GM19455 (cell line): ENCODE results near the gene MSANTD2.
A peak's percentile ranks its signal among the peaks of the same experiment; 100 is the strongest.

Source experiments
- ATAC-seq: cut with Tn5 transposase; IDR thresholded peaks from one replicate; pipeline ENCODE4 v1.9.1; 2021; ENCODE audit not compliant: unreplicated experiment

MSANTD2 gene

DNA sequence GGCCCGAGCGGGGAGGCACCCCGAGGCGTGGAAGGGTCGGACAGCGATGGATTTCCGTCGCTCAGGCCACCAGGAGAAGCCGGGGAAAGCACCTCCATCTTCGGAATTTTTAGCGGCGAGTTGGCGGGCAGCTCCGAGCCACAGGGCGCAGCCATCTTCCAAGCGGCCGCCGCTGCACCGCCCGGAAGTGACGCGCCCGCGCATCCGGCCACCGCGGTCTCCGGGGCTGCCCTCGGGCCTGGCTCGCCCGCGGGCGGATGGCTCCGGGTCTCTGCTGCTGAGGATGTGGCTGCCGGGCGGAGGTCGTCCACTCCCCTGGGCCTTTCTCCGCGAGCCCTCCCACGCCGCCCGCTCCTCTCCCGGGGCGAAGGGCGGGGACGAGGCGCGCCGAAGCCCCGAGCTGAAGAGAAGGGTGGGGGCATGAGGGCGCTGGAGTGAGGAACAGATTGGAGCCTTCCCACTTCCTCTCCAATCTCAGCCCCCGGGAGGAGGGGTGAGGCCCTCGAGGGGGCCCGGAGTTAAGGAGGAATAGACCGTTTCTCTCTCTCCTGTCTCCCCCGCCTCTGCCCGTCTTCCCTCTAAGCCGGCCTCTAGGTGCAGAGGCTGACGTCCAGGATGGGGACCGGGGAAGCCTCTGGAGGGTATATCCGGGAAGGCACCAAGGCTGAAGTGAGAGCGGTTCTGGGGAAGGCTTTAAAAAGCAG lies at the start of gene MSANTD2:
Gene MSANTD2, minus strand, starts transcription at position 181 of the 704 bp plus-strand sequence. Its CDS starts 26 bp downstream, at position 155.
- peak; percentile 91 for ATAC-seq

DNA sequence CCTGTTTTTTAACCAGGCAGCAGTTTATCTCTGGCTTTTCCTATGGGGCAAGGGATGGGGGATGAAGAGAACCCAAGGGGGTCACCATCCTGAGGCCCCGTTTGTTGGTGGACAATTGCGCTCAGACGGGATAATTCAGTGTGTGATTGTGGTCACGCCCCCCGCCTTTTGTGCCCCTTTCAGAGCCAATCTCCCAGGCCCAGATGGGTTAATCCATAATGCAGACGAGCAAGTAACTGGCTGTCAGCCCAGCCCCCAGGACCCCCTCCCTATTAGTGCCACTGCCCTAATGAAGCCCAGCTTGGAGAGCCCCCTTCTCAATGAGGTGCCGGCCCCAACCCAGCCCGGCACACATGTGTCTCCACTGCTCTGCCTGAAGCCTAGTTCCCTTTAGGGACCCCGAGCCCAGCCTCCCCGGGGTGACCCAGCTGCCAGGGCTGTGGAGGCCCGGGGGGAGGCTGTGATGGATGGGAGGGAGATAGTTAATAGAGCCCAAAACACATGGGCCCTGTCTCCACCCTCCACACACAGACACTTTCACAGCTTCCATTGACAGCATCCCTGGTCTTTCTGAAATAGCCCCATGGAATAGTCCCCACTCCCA lies 46.0 kb upstream of the MSANTD2 start:
- no peak for ATAC-seq

DNA sequence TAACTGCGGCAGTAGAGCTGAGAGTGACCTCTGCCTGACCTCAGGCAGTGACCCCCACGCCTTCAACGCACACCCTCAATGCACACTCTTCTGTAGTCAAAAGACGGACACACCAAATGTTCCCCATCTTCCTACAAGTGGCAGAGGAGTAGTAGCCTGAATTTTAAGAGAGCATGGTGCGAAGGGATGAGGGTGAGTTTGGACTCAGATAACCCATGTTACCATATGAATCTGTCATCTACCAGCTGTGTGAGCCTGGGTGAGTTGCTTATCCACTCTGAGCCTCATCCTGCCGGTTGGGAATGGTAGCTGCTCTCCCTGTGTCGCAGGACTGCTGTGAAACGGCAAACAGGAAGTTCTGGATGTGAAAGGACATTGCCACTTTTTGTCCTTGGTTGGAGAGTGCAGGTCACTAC lies 44.5 kb upstream of the MSANTD2 start:
- no peak for ATAC-seq

DNA sequence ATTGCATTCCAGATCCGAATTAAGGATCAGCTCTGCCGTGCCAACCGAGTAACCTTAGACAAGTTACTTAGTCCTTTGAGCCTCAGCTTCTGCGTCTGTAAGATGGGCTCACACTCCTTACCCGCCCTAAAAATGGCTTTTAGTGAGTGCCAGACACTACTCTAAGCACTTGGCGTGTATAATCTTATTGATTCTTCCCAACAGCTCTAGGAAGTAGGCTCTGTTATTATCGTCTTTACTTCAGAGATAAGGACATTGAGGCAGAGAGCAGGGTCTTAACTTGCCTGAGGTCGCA lies 43.4 kb upstream of the MSANTD2 start:
- no peak for ATAC-seq

DNA sequence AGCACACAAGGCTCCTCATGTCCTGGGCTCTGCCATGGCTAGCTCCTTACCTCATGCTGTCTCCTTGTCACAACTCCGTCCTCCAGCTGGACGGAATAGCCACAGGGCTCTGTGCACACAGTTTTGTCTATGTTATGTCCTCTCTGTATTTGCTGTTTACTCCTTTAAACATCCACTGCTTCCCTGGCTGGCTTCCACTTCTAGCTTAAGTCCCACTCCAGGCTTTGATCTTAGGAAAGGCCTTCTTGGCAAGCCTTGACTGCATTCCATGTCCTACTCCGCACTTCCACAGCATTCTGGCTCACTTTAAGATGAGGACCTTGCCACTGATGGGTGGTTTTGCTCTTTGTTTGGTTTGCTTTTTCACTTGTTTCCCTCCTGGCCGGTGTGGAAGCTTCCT lies 42.1 kb upstream of the MSANTD2 start:
- ATAC-seq = no peak

DNA sequence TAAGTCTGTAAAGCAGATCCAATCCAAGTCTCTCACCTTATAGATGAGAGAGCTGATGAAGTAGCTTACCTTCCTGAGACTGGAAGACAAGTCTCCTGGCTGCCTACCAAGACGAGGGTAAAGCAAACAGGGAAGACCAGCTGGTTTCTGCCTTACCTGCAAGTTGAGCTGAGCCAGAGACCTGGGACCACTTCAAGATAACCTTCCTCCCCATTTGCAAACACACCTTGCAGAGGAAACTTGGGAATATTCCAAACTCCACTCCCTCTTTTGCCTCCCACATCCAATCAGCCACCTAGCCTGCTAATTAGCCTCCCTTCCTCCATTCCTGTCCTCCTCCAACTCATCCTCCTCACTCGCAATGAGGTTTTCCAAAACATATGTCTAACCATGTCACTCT lies 41.6 kb upstream of the MSANTD2 start:
- ATAC-seq = no peak

DNA sequence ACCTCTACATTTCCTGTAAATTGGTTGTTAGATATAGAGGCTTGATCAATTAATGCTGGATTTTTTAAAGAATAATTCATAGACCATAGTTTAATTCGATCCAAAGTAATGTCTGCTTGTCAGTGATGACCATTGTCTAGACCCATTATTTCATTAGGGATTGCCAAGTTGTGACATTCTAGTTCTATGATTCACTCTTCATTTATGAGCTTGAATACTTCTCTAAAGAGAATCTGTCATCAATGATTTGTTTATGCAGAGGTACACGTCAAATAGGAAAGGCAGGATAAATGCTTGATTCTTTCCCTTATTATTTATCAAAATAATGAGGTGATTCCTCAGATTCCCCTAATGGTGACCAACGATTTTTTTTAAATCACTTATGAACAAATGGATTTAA lies 41.0 kb upstream of the MSANTD2 start:
- ATAC-seq = no peak

DNA sequence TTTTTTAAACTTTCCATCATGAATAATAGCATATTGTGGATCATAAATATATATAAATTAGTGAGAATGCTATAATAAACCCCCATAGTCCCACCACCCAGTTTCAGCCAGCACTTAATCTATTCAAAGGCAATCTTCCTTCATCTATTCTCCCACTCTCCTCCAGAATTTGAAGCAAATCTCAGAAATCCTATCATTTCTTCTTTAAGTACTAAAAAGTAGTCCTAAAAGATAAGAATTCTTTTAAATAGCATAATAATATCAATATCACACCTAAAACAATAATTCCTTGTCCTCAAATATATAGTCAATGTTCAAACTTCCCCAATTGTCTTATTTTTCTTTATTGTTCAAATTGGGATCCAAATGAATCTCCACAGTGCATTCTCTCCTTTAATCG lies 40.5 kb upstream of the MSANTD2 start:
- ATAC-seq = no peak

DNA sequence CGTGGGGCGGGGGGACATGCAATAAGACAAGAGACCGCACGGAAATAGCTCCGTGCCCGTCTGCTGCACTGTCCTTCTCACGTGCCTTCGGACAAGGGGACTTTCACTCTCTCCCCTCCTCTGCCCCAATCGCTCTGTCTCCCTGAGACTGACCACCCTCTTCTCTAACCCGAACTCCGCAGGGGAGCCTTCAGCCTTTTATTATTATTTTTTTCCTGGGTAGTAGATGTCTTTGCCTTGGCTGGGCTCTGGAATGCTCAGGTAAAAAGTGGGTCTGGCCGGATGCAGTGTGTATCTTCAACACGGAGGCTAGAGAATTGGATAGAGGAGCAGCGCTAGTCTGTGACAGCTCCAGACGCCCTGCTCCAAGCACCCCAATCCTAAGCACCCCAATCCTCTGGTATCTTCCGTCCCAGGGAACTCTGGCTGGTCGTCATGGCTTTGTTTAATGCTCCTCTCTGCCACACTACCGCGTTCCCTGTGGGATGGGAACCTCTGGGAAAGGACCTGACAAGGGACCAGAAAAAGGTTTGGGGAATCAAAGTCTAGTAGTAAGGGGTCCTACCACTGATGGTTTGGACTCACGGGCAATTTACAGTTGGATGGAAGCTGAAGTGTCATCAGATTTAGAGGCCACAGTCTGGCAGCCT lies 39.9 kb upstream of the MSANTD2 start:
- ATAC-seq = no peak

DNA sequence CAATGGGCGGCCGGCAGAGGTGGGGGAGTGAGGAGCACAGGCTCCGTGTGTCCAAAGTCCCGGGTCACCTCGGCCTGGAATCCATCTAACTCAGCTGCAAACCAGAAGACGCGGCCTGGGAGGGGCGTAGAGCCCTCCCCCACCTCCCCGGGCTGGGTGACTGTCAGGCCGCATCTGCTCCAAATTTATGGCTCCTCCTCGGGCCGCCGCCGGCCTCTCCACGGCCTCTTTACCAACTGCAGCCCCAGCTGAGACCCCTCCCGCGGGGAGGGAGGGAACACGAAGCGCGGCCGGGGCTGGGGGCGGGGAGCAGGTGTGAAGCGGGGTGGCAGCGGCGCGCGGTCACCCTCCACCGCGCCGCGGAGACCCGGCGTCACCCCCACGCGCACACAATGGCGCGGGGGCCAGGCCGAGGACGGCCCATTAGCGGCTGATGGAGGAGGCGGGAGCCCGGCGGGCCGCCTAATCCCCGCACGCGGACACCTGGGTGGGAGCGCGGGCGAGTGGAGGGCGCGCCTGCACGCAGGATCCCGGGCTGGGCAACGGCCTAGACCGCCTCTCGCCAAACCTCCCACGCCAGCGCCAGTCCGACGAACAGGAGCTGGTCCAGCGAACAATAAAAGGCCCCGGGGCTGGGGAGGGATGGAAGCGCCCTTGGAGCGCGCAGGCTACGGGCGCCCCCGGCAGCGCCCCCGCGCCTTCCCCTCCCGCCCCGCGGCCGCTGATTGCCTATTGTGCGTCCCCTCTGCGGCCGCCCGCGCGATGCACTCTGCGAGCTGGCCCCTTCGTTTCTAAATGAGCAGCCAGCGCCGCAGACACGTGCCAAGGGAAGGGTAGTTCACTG lies 39.1 kb upstream of the MSANTD2 start:
- ATAC-seq = no peak

DNA sequence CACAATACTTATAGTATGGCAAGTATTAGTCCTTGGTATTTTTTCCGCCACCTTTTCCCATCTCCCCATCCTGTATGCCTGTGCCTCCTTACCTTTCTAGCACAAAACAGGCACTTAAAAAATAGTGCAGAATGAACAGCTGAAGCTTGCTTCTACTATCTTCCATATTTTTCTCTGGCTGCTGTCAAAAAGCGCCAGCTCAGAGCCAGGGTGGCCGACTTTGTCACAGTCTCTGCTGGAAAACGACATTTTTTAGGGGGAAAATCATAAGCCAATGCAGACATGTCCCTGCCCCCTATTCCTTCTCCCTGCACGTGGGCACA lies 38.6 kb upstream of the MSANTD2 start:
- no peak for ATAC-seq

DNA sequence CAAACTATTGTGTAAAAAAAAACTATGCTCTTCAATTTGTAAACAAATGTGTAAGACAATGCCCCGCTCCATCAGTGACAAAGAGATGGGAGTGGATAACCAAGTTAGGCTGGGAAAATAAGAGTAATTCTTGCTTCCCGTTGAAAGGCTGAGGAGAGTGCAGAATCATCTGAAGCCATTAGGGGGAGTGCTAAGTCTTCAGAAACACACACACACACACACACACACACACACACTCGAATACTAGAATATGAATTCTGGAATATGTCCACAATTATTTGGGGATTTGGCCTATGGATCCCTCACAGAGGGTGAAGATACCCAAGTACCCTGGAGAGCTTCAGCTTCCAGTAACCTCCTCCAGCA lies 37.3 kb upstream of the MSANTD2 start:
- no peak for ATAC-seq

DNA sequence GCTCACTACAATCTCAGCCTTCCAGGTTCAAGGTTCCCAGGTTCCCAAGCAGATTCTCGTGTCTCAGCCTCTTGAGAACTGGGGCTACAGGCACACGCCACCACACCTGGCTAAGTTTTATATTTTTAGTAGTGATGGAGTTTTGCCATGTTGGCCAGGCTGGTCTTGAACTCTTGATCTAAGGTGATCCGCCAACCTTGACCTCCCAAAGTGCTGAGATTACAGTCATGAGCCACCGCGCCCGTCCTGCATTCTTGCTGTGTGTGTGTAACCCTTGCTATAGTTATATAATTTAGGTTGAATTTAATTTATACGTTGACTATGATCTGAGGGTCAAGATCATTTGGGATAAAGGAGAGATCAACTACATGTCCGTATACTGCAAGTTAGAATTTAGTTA lies 35.7 kb upstream of the MSANTD2 start:
- no peak for ATAC-seq

DNA sequence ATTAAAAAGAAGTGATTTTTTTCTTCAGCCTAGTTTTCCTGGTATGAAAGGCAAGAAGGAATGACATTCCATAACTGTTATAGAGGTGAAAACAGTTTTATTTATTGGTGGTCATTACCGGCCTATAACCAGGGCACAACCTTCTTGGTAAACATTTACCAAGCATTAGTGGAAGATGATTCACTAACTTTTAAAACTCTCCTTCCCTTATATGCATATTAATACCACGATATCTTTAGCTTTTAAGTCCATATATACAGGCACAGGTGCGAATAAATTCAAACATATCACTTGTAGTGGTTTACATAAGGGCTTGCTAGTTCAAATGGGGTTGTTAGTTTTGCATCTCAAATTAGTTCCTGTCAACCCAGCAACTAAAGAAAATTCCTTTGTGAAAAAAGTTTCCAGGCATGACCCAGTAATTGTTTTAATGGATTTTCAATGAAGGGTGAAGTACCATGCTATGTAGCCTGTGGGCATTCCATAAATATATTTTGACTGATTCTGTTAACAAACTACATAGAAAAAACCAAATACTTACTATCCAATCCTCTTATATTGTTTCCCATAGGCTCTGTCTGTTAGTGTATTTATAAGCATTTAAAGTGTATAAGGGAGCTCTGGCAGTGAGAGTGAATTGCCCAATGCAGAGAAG lies 34.4 kb upstream of the MSANTD2 start:
- no peak for ATAC-seq

DNA sequence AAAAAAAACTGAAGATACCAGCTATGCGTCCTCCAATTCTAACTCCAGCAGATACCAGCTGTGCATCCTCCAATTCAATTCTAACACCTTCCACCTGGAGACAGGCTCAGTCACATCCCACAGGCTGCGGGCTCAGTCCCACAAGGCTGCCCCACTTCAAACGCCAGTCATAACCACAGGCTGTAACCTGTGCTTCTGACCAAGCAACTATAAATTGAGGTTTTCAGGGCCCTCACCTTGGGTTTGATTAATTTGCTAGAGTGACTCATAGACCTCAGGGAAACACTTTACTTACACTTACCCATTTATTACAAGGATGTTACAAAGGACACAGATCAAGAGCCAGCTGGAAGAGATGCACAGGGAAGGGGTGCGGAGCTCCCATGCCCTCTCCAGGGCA lies 32.4 kb upstream of the MSANTD2 start:
- no peak for ATAC-seq

DNA sequence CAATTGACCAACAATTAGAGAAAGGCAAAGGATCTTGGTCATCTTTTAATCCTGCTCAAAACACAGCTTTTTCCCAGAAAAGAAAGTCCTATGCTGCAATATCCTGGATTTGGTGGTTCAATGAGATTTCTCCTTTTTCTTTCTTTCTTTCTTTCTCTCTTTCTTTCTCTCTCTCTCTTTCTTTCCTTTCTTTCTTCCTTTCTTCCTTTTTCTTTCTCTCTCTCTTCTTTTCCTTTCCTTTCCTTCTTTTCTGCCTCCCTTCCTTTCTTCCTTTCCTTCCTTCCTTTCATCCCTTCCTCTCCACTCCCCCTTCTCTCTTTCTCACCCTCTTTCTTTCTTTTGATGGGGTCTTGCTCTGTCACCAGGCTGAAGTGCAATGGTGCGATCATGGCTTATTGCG lies 31.7 kb upstream of the MSANTD2 start:
- no peak for ATAC-seq

DNA sequence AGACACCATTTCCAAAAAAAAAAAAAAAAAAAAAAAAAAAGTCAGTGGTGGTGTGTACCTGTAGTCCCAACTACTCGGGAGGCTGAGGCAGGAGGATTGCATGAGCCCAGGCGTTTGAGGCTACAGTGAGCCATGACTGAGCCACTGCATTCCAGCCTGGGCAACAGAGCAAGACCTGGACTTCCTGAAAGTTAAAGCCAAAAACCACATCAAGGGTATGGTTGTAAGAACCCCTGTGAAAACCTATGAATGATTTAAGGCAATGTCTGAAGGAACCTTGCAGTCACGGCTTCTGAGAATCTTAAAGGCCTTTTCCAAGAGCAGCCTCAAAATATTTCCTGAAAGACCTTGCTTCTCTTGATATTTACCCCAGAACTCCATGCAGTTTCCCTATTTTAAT lies 30.5 kb upstream of the MSANTD2 start:
- no peak for ATAC-seq

DNA sequence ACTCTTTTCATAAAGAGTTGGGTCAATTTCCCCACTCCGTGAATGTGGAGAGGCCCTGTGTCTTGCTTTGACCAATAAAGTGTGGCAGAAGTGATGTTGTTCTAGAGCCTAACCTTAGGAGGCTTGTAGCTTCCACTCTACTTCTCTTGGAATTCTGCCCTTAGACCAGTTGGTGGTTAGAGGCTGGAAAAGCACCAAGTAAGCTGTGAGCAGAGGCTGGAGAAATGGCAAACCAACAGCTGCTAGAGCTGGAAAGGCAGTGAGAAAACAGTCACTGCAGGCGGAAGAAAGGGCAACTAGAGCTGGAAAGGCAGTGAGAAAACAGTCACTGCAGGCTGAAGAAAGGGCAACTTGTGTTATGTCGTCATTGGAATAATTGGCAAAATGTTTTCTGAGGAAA lies 29.8 kb upstream of the MSANTD2 start:
- ATAC-seq = no peak

DNA sequence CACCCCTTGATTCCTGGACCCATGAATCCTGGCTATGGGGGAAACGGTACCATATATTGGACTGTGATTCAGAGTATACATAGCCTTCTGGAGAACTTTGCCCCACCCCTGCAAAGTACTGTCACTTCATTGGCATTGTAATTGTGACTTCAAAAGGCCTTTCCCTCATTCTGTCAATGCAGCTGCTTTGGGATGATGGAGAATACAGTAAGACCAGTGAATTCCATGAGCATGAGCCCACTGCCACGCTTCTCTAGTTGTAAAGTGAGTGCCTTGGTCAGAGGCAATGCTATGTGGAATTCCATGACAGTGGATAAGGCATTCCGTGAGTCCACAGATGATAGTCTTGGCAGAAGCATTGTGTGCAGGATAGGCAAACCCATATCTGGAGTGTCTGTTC lies 25.7 kb upstream of the MSANTD2 start:
- ATAC-seq = no peak

DNA sequence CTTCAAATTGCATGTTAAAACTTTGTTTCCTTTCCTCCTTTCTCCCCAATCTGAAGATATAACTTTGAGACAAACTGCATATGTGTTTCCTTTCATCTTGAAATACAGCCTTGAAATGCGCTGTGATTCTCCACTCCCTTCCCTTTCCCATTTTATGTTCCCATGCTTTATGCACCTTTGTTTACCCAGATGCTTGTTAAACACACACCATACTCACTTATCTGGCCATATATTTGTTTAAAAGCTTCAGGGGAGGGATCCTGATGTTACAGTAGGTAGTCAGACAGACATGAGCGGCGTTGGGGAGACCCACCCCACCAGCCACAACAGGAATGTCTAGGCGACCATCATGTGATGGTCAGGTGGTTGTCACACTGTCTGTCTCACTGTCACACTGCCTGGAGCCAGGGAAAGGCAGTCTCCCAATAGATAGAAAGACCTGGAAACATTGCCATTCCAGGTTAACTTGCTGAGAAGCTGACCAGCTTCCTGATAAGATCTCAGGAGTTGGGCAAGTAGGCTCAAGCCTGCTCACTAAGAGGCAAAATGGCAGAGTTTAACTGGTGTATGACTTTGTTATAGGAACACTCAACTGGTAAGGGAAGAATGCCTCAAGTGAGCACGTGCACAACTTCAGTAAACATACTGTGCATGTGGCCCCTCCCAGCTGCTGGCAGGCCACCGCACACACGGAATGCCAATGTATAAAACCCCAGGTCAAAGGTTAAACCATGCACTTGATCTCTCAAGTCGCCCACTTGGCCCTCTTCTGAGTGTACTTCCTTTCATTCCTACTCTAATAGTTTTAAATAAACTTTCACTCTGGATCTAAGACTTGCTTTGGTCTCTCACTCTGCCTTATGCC lies 23.5 kb upstream of the MSANTD2 start:
- ATAC-seq = no peak
